ENCODE data around the gene NES. TPM values are rescaled to one million over a fixed set of nuclear protein-coding genes. Genes with fewer than 3 reads are reported as not detected.

Gene NES
- total and polyA plus RNA-seq, 2 experiments from 2014 or later, result 25.0 to 95.9 TPM

DNA sequence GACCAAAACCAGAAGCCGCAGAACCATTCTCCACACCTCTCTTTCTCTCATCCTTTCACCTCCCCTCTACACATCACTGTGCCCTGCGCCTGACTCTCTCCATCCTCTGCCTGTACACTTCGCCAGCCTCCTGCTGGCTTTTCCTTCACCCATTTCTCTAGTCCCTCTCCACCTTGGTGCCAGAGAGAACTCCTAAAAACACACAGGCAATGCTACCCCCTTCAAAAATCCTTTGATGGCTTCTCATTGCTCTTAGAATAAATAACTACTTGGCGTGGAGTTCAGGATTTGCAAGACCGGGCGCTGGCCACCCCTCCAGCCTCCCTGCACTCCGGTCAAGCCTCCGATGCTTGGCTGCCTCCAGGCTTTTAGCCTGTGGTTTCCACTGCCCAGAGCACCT, 19.5 kb upstream of the NES start:
- H2AFZ ChIP-seq, result no peak overlapping the region

More for the DNA sequence above, 19.5 kb upstream of the NES start:
- Histone ChIP-seq H3K36me3 (ENCODE audit: insufficient read depth) (no peaks in the 10 kb centered on the region; the same call in 1 of the 2 replicates), H3K4me2 (no peak overlapping the region), H3K79me2 (replicated peaks; ENCODE audit: insufficient read depth) (no peaks in the 10 kb centered on the region), H3F3A (replicated peaks; ENCODE audit: low read depth) (peaks cover 25% of the 10 kb centered on the region), H3K27ac (ENCODE audit: low read depth) (no peak overlapping the region), H4K20me1 (replicated peaks; ENCODE audit: insufficient read depth) (no peaks in the 10 kb centered on the region; the same call in 1 of the 2 replicates), H3K9me2 (ENCODE audit: insufficient read depth) (no peaks in the 10 kb centered on the region), H3K4me3 (no peak overlapping the region), H3K27me3 (ENCODE audit: insufficient read depth) (peaks cover 4% of the 10 kb centered on the region), H3K4me1 (ENCODE audit: insufficient read depth) (peaks cover 28% of the 10 kb centered on the region)
- Mint-ChIP-seq H3K27ac (no peak overlapping the region), H3K4me3 (no peak overlapping the region; the same call in 2 of the 3 replicates), H3K4me1 (peaks cover 41% of the 10 kb centered on the region), H3K36me3 (ENCODE audit: low read depth) (peaks cover 42% of the 10 kb centered on the region), H3K9me3 (no peaks in the 10 kb centered on the region; the same call in 1 of the 3 replicates), H3K27me3 (ENCODE audit: insufficient read depth, low read depth, poor library complexity) (peaks cover 18% of the 10 kb centered on the region)
- ATAC-seq (no peak), DNase-seq (ENCODE audit: low spot score) (no peak)
- TF ChIP-seq, protein P1, sequence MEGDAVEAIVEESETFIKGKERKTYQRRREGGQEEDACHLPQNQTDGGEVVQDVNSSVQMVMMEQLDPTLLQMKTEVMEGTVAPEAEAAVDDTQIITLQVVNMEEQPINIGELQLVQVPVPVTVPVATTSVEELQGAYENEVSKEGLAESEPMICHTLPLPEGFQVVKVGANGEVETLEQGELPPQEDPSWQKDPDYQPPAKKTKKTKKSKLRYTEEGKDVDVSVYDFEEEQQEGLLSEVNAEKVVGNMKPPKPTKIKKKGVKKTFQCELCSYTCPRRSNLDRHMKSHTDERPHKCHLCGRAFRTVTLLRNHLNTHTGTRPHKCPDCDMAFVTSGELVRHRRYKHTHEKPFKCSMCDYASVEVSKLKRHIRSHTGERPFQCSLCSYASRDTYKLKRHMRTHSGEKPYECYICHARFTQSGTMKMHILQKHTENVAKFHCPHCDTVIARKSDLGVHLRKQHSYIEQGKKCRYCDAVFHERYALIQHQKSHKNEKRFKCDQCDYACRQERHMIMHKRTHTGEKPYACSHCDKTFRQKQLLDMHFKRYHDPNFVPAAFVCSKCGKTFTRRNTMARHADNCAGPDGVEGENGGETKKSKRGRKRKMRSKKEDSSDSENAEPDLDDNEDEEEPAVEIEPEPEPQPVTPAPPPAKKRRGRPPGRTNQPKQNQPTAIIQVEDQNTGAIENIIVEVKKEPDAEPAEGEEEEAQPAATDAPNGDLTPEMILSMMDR (conservative IDR thresholded peaks at IDR 0.05; ENCODE audit: low read depth in 2 of 2), result no peak
- TF ChIP-seq EZH2 (IDR thresholded peaks at IDR 0.05; ENCODE audit: low read depth, unreplicated experiment) (no peak), EZH2phosphoT487 (IDR thresholded peaks at IDR 0.05; ENCODE audit: unreplicated experiment) (no peak), STAT1 (IDR thresholded peaks at IDR 0.05; ENCODE audit: unreplicated experiment) (no peak), JUNB (IDR thresholded peaks at IDR 0.05; ENCODE audit: unreplicated experiment) (no peak), POLR2AphosphoS5 (IDR thresholded peaks at IDR 0.05; ENCODE audit: low read depth) (no peak), ZNF114 (CRISPR knock-in tag; IDR thresholded peaks at IDR 0.05) (no peak), ZNF331 (CRISPR knock-in tag; IDR thresholded peaks at IDR 0.05; ENCODE audit: low read depth) (no peak)
- TF ChIP-seq, protein P2, sequence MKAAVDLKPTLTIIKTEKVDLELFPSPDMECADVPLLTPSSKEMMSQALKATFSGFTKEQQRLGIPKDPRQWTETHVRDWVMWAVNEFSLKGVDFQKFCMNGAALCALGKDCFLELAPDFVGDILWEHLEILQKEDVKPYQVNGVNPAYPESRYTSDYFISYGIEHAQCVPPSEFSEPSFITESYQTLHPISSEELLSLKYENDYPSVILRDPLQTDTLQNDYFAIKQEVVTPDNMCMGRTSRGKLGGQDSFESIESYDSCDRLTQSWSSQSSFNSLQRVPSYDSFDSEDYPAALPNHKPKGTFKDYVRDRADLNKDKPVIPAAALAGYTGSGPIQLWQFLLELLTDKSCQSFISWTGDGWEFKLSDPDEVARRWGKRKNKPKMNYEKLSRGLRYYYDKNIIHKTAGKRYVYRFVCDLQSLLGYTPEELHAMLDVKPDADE (IDR thresholded peaks at IDR 0.05), result no peak
- TF ChIP-seq, protein P3, sequence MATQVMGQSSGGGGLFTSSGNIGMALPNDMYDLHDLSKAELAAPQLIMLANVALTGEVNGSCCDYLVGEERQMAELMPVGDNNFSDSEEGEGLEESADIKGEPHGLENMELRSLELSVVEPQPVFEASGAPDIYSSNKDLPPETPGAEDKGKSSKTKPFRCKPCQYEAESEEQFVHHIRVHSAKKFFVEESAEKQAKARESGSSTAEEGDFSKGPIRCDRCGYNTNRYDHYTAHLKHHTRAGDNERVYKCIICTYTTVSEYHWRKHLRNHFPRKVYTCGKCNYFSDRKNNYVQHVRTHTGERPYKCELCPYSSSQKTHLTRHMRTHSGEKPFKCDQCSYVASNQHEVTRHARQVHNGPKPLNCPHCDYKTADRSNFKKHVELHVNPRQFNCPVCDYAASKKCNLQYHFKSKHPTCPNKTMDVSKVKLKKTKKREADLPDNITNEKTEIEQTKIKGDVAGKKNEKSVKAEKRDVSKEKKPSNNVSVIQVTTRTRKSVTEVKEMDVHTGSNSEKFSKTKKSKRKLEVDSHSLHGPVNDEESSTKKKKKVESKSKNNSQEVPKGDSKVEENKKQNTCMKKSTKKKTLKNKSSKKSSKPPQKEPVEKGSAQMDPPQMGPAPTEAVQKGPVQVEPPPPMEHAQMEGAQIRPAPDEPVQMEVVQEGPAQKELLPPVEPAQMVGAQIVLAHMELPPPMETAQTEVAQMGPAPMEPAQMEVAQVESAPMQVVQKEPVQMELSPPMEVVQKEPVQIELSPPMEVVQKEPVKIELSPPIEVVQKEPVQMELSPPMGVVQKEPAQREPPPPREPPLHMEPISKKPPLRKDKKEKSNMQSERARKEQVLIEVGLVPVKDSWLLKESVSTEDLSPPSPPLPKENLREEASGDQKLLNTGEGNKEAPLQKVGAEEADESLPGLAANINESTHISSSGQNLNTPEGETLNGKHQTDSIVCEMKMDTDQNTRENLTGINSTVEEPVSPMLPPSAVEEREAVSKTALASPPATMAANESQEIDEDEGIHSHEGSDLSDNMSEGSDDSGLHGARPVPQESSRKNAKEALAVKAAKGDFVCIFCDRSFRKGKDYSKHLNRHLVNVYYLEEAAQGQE (IDR thresholded peaks at IDR 0.05; ENCODE audit: unreplicated experiment), result no peak
- TF ChIP-seq, protein P4, sequence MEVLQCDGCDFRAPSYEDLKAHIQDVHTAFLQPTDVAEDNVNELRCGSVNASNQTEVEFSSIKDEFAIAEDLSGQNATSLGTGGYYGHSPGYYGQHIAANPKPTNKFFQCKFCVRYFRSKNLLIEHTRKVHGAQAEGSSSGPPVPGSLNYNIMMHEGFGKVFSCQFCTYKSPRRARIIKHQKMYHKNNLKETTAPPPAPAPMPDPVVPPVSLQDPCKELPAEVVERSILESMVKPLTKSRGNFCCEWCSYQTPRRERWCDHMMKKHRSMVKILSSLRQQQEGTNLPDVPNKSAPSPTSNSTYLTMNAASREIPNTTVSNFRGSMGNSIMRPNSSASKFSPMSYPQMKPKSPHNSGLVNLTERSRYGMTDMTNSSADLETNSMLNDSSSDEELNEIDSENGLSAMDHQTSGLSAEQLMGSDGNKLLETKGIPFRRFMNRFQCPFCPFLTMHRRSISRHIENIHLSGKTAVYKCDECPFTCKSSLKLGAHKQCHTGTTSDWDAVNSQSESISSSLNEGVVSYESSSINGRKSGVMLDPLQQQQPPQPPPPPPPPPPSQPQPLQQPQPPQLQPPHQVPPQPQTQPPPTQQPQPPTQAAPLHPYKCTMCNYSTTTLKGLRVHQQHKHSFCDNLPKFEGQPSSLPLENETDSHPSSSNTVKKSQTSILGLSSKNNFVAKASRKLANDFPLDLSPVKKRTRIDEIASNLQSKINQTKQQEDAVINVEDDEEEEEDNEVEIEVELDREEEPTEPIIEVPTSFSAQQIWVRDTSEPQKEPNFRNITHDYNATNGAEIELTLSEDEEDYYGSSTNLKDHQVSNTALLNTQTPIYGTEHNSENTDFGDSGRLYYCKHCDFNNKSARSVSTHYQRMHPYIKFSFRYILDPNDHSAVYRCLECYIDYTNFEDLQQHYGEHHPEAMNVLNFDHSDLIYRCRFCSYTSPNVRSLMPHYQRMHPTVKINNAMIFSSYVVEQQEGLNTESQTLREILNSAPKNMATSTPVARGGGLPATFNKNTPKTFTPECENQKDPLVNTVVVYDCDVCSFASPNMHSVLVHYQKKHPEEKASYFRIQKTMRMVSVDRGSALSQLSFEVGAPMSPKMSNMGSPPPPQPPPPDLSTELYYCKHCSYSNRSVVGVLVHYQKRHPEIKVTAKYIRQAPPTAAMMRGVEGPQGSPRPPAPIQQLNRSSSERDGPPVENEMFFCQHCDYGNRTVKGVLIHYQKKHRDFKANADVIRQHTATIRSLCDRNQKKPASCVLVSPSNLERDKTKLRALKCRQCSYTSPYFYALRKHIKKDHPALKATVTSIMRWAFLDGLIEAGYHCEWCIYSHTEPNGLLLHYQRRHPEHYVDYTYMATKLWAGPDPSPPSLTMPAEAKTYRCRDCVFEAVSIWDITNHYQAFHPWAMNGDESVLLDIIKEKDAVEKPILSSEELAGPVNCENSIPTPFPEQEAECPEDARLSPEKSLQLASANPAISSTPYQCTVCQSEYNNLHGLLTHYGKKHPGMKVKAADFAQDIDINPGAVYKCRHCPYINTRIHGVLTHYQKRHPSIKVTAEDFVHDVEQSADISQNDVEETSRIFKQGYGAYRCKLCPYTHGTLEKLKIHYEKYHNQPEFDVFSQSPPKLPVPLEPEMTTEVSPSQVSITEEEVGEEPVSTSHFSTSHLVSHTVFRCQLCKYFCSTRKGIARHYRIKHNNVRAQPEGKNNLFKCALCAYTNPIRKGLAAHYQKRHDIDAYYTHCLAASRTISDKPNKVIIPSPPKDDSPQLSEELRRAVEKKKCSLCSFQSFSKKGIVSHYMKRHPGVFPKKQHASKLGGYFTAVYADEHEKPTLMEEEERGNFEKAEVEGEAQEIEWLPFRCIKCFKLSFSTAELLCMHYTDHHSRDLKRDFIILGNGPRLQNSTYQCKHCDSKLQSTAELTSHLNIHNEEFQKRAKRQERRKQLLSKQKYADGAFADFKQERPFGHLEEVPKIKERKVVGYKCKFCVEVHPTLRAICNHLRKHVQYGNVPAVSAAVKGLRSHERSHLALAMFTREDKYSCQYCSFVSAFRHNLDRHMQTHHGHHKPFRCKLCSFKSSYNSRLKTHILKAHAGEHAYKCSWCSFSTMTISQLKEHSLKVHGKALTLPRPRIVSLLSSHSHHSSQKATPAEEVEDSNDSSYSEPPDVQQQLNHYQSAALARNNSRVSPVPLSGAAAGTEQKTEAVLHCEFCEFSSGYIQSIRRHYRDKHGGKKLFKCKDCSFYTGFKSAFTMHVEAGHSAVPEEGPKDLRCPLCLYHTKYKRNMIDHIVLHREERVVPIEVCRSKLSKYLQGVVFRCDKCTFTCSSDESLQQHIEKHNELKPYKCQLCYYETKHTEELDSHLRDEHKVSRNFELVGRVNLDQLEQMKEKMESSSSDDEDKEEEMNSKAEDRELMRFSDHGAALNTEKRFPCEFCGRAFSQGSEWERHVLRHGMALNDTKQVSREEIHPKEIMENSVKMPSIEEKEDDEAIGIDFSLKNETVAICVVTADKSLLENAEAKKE (CRISPR knock-in tag; IDR thresholded peaks at IDR 0.05), result no peak
